LNCAP (cell line): Measurements from ENCODE around the gene SP6.

ENCODE experiments used
- TF ChIP-seq, protein P1 (sequence below): fragments of 450-650 bp; IDR thresholded peaks from 2 replicates; pipeline ENCODE4 v1.5.1; 2017; ENCODE audit warnings: mild to moderate bottlenecking

The SP6 gene

DNA sequence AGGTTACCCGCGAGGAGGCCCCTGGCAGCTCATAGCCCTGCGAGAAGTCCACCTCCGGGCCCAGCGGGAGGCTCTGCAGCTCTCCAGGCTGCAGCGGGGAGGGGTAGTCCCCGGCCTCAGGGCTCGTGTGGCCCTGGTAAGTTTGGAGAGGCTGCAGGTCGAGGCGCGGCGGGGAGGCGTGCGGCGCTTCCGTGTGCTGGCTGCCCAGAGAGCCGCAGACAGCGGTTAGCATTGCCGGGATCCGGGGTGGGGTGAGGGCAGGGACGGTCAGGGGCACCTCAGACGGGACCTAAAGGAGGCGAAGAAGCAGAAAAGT, 2.8 kb downstream of the SP6 start:
- TF ChIP-seq, protein P1, sequence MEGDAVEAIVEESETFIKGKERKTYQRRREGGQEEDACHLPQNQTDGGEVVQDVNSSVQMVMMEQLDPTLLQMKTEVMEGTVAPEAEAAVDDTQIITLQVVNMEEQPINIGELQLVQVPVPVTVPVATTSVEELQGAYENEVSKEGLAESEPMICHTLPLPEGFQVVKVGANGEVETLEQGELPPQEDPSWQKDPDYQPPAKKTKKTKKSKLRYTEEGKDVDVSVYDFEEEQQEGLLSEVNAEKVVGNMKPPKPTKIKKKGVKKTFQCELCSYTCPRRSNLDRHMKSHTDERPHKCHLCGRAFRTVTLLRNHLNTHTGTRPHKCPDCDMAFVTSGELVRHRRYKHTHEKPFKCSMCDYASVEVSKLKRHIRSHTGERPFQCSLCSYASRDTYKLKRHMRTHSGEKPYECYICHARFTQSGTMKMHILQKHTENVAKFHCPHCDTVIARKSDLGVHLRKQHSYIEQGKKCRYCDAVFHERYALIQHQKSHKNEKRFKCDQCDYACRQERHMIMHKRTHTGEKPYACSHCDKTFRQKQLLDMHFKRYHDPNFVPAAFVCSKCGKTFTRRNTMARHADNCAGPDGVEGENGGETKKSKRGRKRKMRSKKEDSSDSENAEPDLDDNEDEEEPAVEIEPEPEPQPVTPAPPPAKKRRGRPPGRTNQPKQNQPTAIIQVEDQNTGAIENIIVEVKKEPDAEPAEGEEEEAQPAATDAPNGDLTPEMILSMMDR = no peak

DNA sequence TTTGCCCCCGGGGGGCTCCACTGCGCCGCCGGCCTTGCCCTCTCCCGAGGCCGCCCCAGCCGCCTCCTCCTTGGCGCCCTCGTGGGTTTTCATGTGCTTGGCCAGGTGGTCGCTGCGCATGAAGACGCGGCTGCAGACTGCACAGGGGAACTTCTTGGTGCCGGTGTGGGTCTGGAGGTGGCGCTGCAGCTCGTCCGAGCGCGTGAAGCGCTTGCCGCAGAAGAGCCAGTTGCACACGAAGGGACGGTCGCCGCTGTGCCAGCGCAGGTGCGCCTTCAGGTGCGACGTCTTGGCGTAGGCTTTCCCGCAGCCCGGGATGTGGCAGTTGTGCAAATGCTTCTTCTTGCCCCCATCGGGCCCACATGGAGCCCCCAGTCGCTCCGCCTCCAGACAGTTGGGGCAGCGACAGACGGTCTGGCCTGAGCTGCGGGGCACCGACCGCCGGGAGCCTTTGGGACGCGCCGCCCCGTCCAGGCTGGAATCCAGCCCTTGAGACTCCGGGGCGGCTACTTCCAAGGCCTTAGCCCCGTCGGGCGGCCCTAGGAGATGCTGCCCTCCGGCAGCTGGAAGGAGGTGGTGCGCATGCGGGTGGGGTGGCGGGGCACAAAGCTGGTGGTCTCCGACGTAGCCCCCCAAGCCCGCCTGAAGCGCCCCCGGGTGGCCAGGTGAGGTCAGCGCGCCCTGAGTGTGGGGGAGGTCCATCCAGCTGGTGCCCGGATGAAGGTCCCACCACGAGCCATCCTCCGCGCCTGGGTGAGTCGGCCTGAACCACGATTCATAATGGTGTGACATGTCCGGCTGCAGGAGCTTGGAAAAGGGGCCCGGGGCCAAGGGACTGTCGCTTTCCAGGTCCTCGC, 3.4 kb downstream of the SP6 start:
- TF ChIP-seq, protein P1 = peak; percentile 63

DNA sequence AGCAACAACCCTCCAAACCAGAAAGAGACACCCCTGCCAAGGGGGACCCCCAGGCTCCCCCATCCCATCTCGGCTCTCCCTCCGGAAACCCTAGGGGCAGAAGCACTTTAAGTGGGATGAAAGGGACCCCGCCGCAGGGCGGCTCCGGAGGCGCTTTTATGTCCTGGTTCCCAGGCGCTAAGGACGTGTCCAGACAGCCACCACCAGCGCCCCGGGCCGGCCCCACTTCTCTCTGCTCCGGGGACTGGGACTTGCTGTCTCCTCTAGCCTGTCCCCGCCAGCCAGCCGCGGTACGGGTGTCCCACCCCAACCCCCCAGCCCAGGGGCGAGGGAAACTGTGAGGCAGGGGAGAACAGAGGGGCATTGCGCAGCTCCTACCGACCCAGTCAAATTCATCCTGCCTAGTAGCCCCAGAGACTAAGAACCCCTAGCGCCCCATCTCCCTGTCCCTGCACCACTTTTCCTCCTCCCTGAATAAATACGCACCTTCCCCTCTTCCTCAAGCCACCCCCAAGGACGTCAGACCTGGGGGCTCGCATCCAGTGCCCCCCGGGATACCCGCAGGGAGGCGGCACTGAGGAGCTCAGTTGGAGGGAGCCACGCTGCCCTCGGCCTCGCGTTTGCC, 4.1 kb downstream of the SP6 start:
- TF ChIP-seq, protein P1 = no peak

DNA sequence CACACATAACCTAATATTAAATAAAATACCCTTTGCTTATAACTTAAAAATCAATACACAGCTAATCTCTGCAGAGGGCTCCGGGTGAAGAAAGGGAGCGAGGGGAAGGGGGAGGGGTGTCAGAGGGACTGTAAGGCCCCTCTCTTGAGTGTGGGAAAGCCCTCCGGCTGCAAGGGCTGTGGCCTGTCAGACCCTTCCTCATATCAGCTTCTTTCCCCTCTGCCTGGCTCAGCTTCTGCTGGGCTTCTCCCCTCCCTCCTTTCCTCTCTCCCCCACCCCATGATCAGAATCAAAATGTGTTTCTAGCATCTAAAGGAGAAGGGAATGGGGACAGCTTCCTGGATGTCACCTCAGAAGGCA, 5.3 kb downstream of the SP6 start:
- TF ChIP-seq, protein P1 = no peak

DNA sequence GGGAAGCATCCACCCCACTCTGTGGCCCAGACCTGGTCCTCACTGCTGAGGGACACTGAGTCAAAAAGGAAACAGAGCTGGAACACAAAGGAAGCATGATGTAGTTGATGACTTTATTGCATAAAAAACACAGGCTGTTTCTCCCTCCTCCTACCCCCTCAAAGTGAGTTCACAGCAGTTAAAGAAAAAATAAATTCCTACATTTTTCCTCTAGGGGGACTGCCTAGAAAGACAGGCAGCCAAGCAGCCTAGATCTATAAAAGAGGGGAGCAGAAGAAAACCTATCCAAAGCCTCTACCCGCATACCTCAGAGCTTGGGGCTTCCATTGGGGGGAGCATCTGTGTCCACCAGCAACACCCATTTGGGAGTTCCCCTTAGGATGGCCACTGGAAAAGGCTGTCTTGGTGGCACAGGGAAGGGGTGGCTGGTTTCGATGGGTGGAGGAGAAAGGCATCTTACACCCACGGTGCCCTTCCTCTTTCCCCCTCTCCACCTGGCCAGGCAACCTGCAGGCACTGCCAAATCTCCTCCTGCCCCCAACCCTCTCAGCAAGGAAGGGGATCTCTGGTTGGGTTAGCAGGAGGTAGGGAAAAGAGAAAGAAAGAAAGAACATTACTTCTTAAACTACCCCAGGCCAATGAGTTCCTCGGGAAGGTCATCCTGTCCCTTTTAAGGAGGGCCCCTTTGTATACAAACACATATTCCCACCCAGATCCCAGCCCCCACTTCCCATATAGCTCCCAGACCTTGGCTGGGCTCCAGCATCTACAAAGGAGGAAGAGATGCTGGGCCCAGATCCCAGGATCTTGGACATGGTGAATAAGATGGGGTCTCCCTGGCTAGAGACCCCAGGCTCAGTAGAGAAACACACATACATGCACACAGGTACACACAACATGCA, 5.9 kb downstream of the SP6 start:
- TF ChIP-seq, protein P1 = peak; percentile 39

DNA sequence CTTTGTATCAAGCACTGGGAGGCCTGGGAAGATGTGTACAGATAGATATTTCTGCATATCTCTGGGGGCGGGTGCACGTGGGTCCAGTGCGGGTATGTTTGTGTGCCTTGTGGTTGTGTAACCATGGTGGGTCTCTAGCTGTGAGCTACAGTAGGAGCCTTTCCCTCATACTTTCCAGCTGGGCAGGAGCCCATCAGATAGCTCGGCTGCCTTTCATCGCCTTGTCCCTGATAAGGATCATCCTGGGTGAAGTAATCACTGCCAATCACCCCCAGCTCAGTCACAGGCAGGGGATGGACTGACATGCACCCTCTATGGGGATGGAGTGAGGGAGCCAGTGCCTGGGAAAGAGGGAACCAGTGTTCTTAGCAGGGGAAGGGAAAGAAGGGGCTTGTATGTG, 6.7 kb downstream of the SP6 start:
- TF ChIP-seq, protein P1 = no peak

DNA sequence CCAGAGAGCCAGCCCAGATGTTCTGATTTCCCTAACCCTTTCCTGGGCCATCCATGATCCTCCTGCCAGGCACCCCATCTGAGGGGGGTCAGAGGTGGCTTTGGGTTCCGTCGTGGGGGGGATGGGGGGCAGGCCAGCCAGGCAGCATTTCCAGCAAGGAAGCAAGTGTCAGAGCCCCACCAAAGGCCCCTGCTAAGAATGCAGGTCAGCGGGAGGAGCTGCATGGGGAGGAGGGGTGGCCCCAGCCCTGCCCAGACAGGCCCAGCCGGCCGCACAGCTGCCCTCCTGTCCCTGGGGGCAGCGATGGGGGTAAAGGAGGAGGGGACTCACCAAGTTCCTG, 7.6 kb downstream of the SP6 start:
- TF ChIP-seq, protein P1 = peak; percentile 13; the same call in 1 of the 2 replicates
